NCI-H524 treated with DMSO at 0.1 percent for 48 hours (cell line): ENCODE data around the gene GPR3.
A peak's percentile ranks its signal among the peaks of the same experiment; 100 is the strongest.

Experiments used
- DNase-seq: peaks from one replicate; lab custom pipeline; 2025; lab: John Stamatoyannopoulos, UW

GPR3 gene

GRCh38 chr1:27358928-27359313, 33.5 kb upstream of the GPR3 start:
- DNase-seq = no peak

DNA sequence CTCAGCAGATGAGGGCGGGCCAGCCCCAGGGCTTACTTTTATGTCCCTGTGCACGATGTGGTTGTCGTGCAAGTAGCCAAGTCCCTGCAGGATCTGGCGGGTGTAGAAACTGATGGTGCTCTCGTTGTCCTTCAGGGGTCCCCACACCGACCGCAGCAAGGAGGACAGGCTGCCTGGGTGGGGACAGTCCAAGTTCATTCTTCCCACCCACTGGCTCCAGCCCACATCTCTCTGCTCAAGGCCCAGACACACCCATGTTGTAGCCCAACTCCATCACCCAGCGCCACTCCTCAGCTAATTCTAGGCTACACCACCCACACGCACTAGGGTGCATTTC, 32.6 kb upstream of the GPR3 start:
- DNase-seq = no peak

DNA sequence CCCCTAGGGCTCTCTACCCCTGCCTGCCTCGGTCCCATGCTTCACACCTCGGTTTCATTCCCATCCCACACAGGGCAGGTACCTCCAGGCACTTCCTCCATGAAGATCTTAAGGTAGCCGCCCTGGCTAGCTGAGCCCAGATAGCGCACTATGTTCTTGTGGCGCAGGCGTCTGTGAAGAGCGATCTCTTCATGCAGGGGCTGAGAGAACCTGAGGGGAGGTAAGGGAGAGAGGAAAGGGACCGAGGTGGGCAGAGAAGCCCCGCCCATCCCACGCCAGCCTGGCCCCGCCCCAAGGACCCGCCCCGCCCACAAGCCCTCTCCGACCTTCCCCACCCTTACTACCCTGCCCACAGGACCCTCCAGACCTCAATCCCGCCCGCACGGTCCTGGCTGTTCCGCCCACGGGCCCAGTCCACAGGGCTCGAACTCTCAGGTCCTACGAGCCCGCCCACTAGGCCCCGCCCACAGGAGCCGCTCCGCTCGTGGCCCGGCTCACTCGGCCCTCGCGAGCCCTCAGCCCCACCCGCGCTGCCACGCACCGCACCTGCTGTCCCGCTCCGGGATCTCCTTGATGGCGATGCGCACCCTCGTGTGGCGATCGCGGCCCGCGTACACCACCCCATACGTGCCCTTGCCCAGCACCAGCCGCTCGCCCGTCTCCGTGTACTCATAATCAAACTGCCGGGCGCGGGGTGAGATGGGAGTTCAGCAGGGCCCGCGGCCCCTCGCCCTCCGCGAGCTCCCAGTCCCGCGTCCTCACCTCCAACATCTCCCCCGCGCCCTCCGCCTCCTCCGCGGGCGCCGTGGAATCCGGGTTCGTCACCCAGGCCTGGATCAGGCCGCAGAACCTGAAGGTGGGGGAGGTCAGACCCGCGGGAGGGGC, 32.0 kb upstream of the GPR3 start:
- DNase-seq = no peak

DNA sequence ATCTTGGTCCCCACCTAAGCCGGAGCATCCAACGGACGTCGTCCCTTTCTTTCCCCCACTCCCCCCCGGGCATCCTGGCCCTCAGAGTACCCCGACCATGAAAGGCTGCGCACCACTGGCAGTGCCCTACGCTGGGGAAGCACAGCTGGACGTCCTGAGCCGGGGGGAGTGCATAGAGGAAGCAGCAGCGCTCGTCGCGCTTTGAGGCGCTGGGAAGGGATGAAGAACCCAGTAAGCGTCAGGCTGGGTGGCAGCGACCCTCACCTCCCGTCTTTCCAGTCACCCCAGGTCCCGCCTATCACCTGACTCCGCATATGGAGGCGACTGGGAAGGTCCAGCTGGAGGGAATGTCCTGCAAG, 31.4 kb upstream of the GPR3 start:
- no peak for DNase-seq

DNA sequence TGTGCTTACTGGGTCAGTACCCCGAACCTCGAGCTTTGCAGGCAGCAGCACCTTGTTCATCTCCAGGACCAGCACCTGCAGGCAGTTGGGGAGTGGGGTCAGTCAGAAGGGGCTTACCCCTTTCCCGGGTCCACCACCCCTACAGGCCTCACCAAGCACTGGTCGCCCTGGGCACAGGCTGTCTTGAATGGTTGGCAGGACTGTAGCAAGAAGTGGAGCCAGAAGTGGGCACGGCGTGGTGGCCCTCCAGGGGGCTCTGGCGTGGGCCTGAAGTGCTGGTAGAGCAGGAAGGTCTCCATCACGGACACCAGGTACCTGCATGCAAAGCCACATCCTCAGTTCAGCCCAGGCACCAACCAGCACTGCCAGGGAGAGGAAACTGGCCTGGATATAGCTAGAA, 30.9 kb upstream of the GPR3 start:
- no peak for DNase-seq

GRCh38 chr1:27363766-27364695, 28.4 kb upstream of the GPR3 start:
- DNase-seq = no peak

DNA sequence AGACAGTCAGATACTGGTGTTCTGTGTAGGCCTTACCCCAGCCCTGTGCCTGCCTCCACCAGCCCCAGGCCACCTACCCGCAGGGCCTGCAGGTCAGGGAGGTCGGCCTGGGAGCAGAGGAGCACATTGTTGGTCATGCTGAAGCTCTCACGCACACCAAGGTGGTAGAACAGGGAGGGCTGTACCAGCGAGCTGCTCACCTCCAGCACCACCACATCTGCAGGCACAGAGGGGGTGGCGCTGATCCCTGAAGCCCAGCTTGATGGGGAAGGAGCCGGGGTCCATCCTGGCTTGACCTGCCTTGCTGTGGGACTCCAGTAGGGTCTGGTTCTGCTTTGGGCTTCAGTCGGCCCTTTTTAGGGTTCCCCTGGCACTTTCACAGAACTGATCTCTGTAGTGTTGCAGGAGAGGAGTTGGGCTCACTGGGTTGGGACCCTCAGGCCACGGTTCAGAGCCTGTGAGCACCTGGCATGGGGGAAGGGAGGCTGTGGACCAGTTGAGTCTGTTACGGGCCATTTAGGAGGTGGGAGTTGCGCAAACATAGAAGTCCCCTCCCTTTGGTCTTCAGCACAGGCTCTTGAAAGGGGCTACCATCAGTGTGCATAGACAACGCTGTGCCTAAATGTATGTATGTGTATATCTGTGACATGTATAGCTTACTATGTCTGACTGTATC, 27.6 kb upstream of the GPR3 start:
- DNase-seq = no peak

- peak; percentile 29 for DNase-seq
These were observed 26.9 kb upstream of the GPR3 start for GRCh38 chr1:27365372-27366112.

GRCh38 chr1:27366113-27366410, 26.4 kb upstream of the GPR3 start:
- DNase-seq = peak; percentile 32

GRCh38 chr1:27366411-27367159, 25.8 kb upstream of the GPR3 start, which contains the start of gene MAP3K6:
Gene MAP3K6, minus strand, starts transcription at chr1:27366961. Its CDS starts 364 bp downstream, at chr1:27366597.
- DNase-seq = no peak

DNA sequence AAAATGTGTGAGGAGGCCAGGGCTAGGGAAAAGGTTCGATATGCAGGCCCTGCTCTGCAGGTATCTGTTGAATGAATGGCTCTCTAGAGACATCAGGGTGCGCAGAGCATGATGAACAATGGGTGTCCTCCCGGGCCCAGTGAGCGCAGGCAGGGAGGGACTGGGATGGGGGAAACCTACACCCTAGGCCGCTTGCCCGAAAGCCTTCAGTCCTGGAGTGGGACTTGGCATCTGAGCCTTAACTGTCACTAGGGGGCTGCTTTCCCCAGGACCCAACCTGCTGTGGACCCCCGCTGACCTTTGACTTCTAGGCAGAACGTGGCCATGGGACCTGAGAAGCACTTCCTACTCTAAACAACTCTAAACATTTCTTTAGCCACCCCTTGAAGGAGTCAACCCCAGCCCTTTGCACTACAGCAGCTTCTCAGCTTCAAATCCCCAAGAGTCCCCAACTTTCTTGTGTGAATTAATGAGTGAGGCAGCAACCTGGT, 25.2 kb upstream of the GPR3 start:
- no peak for DNase-seq

- DNase-seq = no peak
These were observed 23.4 kb upstream of the GPR3 start for GRCh38 chr1:27368869-27369582.

DNA sequence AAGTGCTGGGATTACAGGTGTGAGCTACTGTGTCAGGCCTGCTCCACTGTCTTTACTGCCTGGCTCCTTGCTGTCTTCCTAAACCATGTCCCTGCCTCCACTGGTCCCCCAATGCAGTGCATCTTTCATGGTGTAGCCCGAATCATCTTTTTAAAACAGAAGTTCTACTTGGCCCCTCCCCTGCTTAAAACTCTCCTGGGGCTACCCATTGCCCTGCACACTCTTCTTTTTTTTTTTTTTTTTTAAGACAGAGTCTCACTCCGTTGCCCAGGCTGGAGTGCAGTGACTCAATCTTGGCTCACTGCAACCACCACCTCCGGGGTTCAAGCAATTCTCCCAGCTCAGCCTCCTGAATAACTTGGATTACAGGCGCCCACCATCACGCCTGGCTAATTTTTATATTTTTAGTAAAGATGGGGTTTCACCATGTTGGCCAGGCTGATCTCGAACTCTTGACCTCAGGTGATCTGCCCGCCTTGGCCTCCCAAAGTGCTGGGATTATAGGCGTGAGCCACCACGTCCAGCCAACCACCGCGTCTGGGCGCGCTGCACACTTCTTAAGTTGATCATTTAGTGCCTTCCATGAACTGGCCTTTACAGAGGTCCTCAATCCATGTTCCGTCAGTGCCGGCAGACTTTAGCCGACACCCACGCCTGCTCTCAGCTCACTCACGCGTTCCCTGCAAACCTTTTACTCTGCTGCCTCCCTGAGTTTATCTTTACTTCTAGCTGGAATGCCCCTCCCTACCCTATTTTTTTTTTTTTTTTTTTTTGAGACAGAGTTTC, 20.2 kb upstream of the GPR3 start:
- no peak for DNase-seq

- no peak for DNase-seq
These were observed 19.4 kb upstream of the GPR3 start for GRCh38 chr1:27372808-27373690.

GRCh38 chr1:27374362-27375086, 17.9 kb upstream of the GPR3 start, which contains the start of gene FCN3:
Gene FCN3, minus strand, starts transcription at chr1:27374824. Its CDS starts 6 bp downstream, at chr1:27374818.
- no peak for DNase-seq

- DNase-seq = no peak
These were observed 14.5 kb upstream of the GPR3 start for GRCh38 chr1:27377760-27378495.

GRCh38 chr1:27379564-27380122, 12.8 kb upstream of the GPR3 start:
- DNase-seq = no peak
